Amygdala (tissue), 56 donors: ENCODE data around the gene SH3BP2.
A peak's percentile ranks its signal among the peaks of the same experiment; 100 is the strongest.

ENCODE experiments used
- DNase-seq, 56 donors: peaks; one replicate each; lab custom pipeline; 2025; lab: John Stamatoyannopoulos, UW

SH3BP2 gene

DNA sequence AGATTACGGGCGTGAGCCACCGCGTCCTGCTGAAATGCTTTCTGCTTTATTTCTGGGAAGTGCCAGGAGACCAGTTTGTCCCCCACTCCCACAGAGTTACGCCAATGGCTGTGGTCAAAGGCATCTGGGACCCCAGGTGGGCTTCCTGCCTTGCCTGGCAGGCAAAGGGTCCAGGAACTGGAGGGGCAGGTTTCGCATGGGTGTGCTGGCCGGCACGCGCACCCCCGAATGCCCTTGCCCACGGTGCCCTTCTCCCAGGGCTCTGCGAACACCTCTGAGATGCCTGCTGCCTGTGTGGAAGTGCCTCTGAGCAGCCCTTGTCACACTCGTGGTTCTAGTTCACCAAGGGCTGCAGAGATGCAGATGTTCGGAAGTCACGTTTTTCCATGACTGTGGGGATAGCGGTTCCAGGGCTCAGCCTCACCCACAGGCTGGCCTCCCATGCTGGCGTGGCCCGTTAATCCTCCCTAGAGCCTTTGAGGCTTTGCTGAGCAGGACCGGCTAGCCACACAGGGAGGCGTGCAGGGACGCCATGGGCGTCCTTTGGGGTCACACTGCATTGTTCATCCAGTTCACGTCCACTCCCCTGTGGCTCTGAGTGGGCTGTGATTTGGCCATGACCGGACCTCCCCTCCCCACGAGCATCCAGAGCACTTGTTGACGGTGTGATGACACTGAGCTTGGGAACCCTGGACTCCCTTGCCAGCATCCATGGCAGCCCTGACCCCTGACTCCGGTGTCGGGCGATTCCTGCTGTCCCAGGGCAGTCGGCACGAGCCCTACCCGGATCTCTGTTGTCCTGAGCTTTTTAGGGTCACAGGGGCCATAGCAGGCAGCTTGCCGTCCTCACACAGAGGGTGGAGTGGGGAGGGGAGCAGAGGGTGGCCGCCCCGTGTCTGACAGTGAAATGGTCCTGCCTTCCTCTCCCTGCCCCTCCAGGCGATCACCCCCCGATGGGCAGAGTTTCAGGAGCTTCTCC lies 38.0 kb downstream of the SH3BP2 start:
- DNase-seq = no peak

GRCh38 chr4:2831611-2832308 lies 38.9 kb downstream of the SH3BP2 start:
- DNase-seq = no peak

DNA sequence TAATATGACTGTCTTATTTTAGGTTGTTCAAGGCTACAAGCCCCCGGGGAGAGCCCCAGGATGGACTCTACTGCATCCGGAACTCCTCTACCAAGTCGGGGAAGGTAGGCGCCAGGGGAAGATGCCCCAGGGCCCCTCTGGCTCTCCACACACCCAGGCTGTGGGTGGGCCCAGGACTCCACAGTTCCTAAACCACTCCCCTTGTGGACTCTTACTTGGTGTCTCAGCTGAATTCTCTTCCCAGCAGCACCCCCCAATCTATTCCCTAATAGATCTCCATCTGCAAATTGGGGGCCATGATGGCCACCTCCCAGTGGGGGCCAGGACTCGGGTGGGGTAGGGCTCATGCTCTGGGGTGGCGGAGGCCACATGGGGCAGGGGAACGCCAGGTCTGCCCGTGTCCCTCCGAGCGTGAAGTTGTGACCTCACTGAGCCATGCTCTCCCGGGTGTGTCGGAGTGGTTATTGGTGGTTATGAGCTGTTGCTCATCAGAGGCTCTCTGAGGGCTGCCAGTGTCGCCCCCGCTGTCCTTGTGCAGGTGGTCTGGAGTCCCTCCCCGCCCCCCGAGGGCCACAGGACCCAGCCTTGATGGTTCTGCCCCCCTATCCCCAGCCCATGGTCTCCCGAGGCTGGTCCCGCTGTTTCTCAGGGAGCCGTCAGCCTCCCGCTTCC lies 39.6 kb downstream of the SH3BP2 start:
- DNase-seq = no peak

DNA sequence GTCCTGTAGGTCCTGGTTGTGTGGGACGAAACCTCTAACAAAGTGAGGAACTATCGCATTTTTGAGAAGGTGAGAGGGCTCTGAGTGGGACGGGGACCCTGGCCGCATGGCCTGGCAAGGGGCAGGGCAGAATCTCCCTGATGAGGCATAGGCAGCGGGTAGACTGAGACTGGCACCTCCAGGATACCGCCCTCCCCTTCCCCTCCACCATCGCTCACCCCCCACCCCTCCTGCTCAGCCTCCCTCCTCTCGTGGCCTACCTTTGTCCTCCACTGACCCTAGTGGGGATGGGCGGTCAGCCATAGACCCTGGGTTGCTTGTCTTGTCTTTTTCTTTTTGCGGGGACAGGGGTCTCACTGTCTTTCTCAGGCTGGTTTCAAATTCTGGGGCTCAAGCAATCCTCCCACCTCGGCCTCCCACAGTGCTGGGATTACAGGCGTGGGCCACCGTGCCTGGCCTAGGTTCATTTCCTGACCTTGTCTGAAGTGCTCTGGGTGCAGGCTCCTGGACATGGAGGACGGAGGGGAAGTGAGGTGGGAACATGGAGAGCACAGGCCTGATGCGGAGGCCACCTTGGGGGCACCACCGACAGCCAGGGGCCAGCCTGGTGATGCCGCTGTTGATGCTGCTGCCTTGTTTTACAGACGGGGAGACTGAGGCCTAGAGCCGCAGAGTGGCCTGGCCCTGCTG lies 40.2 kb downstream of the SH3BP2 start:
- DNase-seq = no peak

GRCh38 chr4:2833671-2834000 lies 40.8 kb downstream of the SH3BP2 start:
- no peak for DNase-seq

GRCh38 chr4:2834001-2834921 lies 41.4 kb downstream of the SH3BP2 start:
- no peak for DNase-seq

DNA sequence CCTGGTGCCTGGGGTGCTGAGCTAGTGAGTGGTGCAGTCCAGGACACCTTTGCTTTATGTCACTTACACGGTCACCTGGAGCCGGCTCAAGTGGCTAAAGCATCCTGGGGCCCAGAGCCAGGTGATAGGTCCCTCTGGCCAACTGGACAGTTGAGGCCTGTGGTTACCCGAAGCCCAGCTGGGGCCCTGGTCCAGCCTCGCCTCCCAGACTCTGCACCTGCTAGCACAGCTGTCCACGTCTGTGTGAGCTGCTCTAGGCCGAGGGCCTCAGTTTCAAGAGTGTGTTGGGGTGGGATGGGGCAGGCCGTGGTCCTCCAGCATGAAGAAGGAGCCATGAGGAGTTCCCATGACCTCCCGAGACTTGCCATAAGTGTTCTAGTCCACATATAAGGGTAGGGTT lies 43.1 kb downstream of the SH3BP2 start:
- no peak for DNase-seq

GRCh38 chr4:2836391-2836859 lies 43.5 kb downstream of the SH3BP2 start:
- DNase-seq = no peak

- no peak for DNase-seq
These were observed 44.4 kb downstream of the SH3BP2 start for GRCh38 chr4:2837110-2837903.

DNA sequence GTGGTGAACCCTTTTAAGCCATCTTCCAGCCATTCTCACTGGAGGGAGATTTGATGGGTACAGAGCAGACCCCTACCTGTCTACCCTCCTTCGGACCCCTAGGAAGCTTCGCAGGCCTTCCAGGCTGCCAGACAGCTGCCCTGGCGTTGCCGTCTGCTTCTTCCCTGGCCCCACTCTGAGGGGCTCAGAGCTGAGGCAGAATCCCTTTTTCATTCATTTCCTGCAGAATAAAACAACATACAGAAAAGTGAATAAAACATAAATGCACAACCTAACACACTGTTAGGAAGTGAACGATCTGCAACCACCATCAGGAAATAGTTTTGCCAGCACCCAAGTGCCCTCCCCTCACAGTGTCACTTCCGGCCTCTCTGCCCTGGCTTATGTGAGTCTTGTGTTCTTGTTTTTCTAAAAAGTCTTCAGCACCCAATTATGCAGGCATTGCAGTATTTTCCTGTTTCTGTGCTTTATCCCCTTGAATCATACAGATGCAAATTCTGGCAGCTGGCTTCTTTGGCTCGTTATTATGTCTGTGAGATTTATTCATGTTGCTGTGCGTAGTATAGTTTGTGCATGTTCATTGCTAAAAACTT lies 45.1 kb downstream of the SH3BP2 start:
- peak in 14 of 56 donors; percentile 11 to 58 (median 32) for DNase-seq

- no peak for DNase-seq
These were observed 46.2 kb downstream of the SH3BP2 start for GRCh38 chr4:2839060-2839459.

- peak in 4 of 56 donors; percentile 29 to 59 (median 42) for DNase-seq
These were observed 49.9 kb downstream of the SH3BP2 start for GRCh38 chr4:2842687-2843262.

DNA sequence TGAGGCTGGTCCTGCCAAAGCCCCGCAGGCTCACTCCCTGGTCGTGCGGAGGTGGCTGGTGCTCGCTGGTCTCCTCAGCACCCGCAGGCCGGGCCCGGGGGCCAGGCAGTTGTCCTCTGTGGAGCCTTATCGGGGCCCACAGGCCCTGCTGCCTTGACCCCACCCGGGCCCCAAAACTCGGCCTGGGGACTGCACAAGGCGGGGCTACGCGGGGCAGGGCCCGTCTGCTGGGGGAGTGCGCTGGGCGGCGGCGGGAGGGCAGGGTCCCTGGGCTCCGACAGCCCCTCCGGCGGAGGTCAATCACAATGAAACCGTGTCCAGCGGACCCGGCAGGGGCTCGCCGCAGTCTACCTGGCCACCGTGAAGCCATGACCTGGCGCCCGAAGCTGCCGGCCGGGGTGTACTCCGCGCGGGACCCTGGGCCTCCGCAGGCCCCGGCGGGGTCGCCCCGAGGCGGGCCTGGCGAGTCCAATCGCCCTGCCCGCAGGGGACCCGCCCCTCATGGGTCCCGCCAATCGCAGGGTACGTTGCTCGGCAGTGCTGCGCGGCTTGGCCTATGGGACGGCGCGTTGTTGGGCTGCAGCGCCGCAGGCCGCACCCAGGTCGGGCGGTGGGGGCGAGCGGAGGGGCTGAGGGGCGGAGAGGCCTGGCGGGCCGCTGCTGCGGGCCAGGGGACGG lies 50.5 kb downstream of the SH3BP2 start, which contains the start of gene ADD1:
Gene ADD1, plus strand, starts transcription at position 582 of the 678 bp plus-strand sequence. CDS start 32,072 bp downstream, outside the sequence.
- peak; percentile 62 to 96 (median 91) for DNase-seq

DNA sequence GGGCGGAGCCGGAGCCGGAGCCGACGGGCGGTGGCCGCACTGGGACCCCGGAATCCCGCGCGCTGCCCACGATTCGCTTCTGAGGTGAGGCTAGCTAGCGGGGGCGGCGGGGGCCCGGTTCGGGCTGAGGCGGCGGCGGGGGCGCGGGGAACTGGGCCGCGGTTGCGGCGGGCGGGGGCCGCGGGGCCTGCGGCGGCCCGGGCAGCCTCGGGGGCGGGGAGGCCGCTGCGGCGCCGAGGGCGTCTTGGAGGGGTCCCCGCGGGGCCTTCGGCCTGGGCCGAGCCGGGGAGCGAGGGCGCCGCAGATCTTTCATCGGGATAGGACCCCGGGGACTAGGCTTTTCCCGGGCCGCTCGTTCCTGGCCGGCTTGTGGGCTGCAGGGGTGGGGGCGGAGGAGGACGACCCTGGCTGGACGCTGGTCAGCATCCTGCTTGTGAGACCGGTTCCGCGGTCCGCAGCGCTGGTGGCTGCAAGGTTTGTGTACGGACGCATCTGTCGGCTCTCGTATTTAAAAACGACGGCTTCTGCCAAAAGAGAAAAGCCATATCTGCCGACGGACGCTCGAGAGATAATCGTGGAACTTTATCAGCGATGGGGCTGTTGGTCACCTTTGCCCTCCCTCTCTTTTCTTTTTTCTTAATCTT lies 51.2 kb downstream of the SH3BP2 start:
- peak in 6 of 56 donors; percentile 27 to 61 (median 41) for DNase-seq

- no peak for DNase-seq
These were observed 53.3 kb downstream of the SH3BP2 start for GRCh38 chr4:2846172-2846571.

- no peak for DNase-seq
These were observed 54.5 kb downstream of the SH3BP2 start for GRCh38 chr4:2847302-2847871.
